H1 (cell line): ENCODE results near the gene SCAMP4. TPM values are rescaled to one million over a fixed set of nuclear protein-coding genes. Genes with fewer than 3 reads are reported as not detected.

Experiments used
- FOSL1 ChIP-seq: IDR thresholded peaks from 2 replicates; pipeline ENCODE4 v1.6.1; 2011; ENCODE audit warnings: mild to moderate bottlenecking, low read depth, low read length, moderate library complexity; ENCODE audit not compliant: insufficient read depth
- GTF2F1 ChIP-seq: IDR thresholded peaks from 2 replicates; pipeline ENCODE4 v1.6.1; 2012; ENCODE audit warnings: low read depth, low read length, improper control_type of control experiment, borderline replicate concordance
- KDM4A ChIP-seq: IDR thresholded peaks from one replicate; pipeline ENCODE4 v1.7.1; 2012; ENCODE audit warnings: low read depth, mild to moderate bottlenecking, moderate library complexity, low read length, inconsistent platforms; ENCODE audit not compliant: severe bottlenecking
- MAFK ChIP-seq: IDR thresholded peaks from 2 replicates; pipeline ENCODE4 v1.6.1; 2012; ENCODE audit warnings: low read depth, mild to moderate bottlenecking, improper control_type of control experiment, low read length
- SIRT6 ChIP-seq: IDR thresholded peaks from one replicate; pipeline ENCODE4 v1.7.1; 2012; ENCODE audit warnings: low read length, inconsistent platforms
- polyA plus RNA-seq, 7 experiments: library from polyadenylated mRNA; depleted of rRNA in 3 of 7; stranded (reverse) in 5 of 7; unstranded in 2 of 7; fragments of >200 nt in 5 of 7; fragments of 200-250 nt in 2 of 7; gene quantifications; 1 replicate in 5 of 7; 2 replicates in 1 of 7; 4 replicates in 1 of 7; pipeline versions ENCODE4 v1.2.1 to v1.2.3, GENCODE V29; 2011 to 2013; ENCODE audit warnings: missing spikeins in 2 of 7, mixed read lengths in 2 of 7
- total RNA-seq: library from RNA; stranded (reverse); fragmentation: NEBNext Ultra II Directional; extraction: Animal tissue kit (Norgen Biotek cat#: 25700); gene quantifications from 2 replicates; pipeline ENCODE4 v1.2.1, GENCODE V29; 2021
- TF ChIP-seq, protein P1 (sequence below): fragments of 300-600 bp; sonication (generic); IDR thresholded peaks from 2 replicates; pipeline ENCODE4 v1.7.1; 2012; ENCODE audit warnings: low read length, moderate library complexity, mild to moderate bottlenecking, inconsistent platforms; ENCODE audit not compliant: insufficient replicate concordance
- TF ChIP-seq, protein P2 (sequence below): IDR thresholded peaks from 2 replicates; pipeline ENCODE4 v1.6.1; 2012; ENCODE audit warnings: inconsistent platforms
- TF ChIP-seq, protein P3 (sequence below): IDR thresholded peaks from 2 replicates; pipeline ENCODE4 v1.6.1; 2011; ENCODE audit warnings: low read length, improper control_type of control experiment

Gene SCAMP4
- total and polyA plus RNA-seq, 2 of the 8 experiments (the other 6 are each of a cell fraction or from before 2014, with no cell fraction given): 17.1 to 61.4 TPM

DNA sequence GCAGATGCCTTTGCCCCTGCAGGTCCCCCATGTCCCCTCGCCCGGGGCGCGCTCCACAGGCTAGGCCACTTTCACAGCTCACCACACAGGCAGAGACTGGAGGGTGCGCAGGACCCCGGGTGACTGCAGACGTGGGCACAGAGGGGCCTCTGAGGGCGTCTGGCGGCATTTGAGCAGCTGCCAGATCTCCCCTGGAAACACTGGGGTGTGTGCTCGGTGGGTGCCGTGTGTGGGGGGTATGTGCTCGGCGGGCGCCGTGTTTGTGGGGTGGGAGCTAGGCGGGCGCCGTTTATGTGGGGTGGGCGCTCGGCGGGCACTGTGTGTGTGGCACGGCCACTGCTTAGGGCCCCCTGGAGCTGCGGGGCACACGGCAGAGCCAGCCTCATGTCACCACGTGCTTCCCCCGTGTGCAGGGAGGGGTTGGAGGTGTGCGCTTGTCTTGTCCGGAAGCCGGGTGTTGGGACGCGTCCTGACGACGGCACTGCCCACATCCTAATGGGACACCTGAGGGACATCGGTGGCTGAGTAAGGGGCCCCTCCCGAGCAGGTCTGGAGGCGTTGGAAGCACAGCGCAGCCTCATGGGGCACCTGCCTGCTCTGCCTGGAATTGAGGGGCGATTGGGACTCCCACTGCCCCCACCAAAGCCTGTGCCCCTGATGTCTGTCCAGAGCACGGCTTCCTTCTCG, 52.5 kb downstream of the SCAMP4 start (continued):
- TF ChIP-seq, protein P1, sequence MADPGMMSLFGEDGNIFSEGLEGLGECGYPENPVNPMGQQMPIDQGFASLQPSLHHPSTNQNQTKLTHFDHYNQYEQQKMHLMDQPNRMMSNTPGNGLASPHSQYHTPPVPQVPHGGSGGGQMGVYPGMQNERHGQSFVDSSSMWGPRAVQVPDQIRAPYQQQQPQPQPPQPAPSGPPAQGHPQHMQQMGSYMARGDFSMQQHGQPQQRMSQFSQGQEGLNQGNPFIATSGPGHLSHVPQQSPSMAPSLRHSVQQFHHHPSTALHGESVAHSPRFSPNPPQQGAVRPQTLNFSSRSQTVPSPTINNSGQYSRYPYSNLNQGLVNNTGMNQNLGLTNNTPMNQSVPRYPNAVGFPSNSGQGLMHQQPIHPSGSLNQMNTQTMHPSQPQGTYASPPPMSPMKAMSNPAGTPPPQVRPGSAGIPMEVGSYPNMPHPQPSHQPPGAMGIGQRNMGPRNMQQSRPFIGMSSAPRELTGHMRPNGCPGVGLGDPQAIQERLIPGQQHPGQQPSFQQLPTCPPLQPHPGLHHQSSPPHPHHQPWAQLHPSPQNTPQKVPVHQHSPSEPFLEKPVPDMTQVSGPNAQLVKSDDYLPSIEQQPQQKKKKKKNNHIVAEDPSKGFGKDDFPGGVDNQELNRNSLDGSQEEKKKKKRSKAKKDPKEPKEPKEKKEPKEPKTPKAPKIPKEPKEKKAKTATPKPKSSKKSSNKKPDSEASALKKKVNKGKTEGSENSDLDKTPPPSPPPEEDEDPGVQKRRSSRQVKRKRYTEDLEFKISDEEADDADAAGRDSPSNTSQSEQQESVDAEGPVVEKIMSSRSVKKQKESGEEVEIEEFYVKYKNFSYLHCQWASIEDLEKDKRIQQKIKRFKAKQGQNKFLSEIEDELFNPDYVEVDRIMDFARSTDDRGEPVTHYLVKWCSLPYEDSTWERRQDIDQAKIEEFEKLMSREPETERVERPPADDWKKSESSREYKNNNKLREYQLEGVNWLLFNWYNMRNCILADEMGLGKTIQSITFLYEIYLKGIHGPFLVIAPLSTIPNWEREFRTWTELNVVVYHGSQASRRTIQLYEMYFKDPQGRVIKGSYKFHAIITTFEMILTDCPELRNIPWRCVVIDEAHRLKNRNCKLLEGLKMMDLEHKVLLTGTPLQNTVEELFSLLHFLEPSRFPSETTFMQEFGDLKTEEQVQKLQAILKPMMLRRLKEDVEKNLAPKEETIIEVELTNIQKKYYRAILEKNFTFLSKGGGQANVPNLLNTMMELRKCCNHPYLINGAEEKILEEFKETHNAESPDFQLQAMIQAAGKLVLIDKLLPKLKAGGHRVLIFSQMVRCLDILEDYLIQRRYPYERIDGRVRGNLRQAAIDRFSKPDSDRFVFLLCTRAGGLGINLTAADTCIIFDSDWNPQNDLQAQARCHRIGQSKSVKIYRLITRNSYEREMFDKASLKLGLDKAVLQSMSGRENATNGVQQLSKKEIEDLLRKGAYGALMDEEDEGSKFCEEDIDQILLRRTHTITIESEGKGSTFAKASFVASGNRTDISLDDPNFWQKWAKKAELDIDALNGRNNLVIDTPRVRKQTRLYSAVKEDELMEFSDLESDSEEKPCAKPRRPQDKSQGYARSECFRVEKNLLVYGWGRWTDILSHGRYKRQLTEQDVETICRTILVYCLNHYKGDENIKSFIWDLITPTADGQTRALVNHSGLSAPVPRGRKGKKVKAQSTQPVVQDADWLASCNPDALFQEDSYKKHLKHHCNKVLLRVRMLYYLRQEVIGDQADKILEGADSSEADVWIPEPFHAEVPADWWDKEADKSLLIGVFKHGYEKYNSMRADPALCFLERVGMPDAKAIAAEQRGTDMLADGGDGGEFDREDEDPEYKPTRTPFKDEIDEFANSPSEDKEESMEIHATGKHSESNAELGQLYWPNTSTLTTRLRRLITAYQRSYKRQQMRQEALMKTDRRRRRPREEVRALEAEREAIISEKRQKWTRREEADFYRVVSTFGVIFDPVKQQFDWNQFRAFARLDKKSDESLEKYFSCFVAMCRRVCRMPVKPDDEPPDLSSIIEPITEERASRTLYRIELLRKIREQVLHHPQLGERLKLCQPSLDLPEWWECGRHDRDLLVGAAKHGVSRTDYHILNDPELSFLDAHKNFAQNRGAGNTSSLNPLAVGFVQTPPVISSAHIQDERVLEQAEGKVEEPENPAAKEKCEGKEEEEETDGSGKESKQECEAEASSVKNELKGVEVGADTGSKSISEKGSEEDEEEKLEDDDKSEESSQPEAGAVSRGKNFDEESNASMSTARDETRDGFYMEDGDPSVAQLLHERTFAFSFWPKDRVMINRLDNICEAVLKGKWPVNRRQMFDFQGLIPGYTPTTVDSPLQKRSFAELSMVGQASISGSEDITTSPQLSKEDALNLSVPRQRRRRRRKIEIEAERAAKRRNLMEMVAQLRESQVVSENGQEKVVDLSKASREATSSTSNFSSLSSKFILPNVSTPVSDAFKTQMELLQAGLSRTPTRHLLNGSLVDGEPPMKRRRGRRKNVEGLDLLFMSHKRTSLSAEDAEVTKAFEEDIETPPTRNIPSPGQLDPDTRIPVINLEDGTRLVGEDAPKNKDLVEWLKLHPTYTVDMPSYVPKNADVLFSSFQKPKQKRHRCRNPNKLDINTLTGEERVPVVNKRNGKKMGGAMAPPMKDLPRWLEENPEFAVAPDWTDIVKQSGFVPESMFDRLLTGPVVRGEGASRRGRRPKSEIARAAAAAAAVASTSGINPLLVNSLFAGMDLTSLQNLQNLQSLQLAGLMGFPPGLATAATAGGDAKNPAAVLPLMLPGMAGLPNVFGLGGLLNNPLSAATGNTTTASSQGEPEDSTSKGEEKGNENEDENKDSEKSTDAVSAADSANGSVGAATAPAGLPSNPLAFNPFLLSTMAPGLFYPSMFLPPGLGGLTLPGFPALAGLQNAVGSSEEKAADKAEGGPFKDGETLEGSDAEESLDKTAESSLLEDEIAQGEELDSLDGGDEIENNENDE: no peak
- TF ChIP-seq, protein P2, sequence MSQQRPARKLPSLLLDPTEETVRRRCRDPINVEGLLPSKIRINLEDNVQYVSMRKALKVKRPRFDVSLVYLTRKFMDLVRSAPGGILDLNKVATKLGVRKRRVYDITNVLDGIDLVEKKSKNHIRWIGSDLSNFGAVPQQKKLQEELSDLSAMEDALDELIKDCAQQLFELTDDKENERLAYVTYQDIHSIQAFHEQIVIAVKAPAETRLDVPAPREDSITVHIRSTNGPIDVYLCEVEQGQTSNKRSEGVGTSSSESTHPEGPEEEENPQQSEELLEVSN: no peak
- TF ChIP-seq SIRT6 (no peak), MAFK (no peak), GTF2F1 (no peak), FOSL1 (no peak), KDM4A (no peak)
- TF ChIP-seq, protein P3, sequence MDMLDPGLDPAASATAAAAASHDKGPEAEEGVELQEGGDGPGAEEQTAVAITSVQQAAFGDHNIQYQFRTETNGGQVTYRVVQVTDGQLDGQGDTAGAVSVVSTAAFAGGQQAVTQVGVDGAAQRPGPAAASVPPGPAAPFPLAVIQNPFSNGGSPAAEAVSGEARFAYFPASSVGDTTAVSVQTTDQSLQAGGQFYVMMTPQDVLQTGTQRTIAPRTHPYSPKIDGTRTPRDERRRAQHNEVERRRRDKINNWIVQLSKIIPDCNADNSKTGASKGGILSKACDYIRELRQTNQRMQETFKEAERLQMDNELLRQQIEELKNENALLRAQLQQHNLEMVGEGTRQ: no peak
